HG03469 (cell line): ENCODE results near the gene ABCA4.

Source experiments
- ATAC-seq: cut with Tn5 transposase; IDR thresholded peaks from one replicate; pipeline ENCODE4 v1.9.1; 2021; ENCODE audit warnings: mild to moderate bottlenecking, moderate library complexity, moderate number of reproducible peaks; ENCODE audit not compliant: unreplicated experiment

ABCA4 gene

GRCh38 chr1:93988634-93989350, 132.2 kb downstream of the ABCA4 start:
- no peak for ATAC-seq

GRCh38 chr1:93981274-93981667, 139.7 kb downstream of the ABCA4 start:
- no peak for ATAC-seq

- ATAC-seq = no peak
Measured at GRCh38 chr1:93980320-93981273, 140.4 kb downstream of the ABCA4 start.

GRCh38 chr1:93979718-93980319, 141.1 kb downstream of the ABCA4 start:
- ATAC-seq = no peak

GRCh38 chr1:93979040-93979717, 141.8 kb downstream of the ABCA4 start:
- ATAC-seq = no peak

GRCh38 chr1:93977598-93977945, 143.4 kb downstream of the ABCA4 start:
- ATAC-seq = no peak

GRCh38 chr1:93976711-93977597, 144.0 kb downstream of the ABCA4 start:
- no peak for ATAC-seq

GRCh38 chr1:93976291-93976690, 144.7 kb downstream of the ABCA4 start:
- no peak for ATAC-seq

- no peak for ATAC-seq
Measured at GRCh38 chr1:93972341-93972740, 148.6 kb downstream of the ABCA4 start.

GRCh38 chr1:93969887-93970286, 151.1 kb downstream of the ABCA4 start:
- ATAC-seq = no peak

GRCh38 chr1:93969371-93969770, 151.6 kb downstream of the ABCA4 start:
- no peak for ATAC-seq

- ATAC-seq = no peak
Measured at GRCh38 chr1:93967306-93967705, 153.6 kb downstream of the ABCA4 start.

GRCh38 chr1:93965888-93966287, 155.1 kb downstream of the ABCA4 start:
- ATAC-seq = no peak

GRCh38 chr1:93965256-93965655, 155.7 kb downstream of the ABCA4 start:
- no peak for ATAC-seq

GRCh38 chr1:93964777-93965200, 156.2 kb downstream of the ABCA4 start:
- ATAC-seq = no peak

GRCh38 chr1:93964096-93964776, 156.7 kb downstream of the ABCA4 start:
- ATAC-seq = no peak

- no peak for ATAC-seq
Measured at GRCh38 chr1:93963585-93963984, 157.4 kb downstream of the ABCA4 start.

- ATAC-seq = no peak
Measured at GRCh38 chr1:93961906-93962305, 159.0 kb downstream of the ABCA4 start.

- no peak for ATAC-seq
Measured at GRCh38 chr1:93961443-93961842, 159.5 kb downstream of the ABCA4 start.
